SK-N-SH (cell line): Measurements from ENCODE around the gene PTCRA.

Experiments
- FOSL2 ChIP-seq: IDR thresholded peaks from 2 replicates; pipeline ENCODE4 v1.4.0; 2012; ENCODE audit warnings: low read depth, mild to moderate bottlenecking, moderate library complexity, borderline replicate concordance
- SMC3 ChIP-seq: IDR thresholded peaks from 2 replicates; pipeline ENCODE4 v1.6.1; 2012; ENCODE audit warnings: low read depth, low read length, improper control_type of control experiment

- TF ChIP-seq SMC3 (peak; percentile 71), FOSL2 (no peak)
Measured at GRCh38 chr6:42901538-42901957, 14.3 kb upstream of the PTCRA start.
